WTC11 (cell line): ENCODE measurements around the gene LIMS4. TPM values are rescaled to one million over a fixed set of nuclear protein-coding genes. Genes with fewer than 3 reads are reported as not detected.
"Not testable (repeated sequence)": the region's sequence is repeated elsewhere in the genome, so short reads cannot be mapped to it uniquely, and the experiment has no call there.

Source experiments
- ATAC-seq: fragments of 200-7000 bp; cut with Tn5 transposase; 2 replicates; pipeline ENCODE4 v1.10.0; 2021; ENCODE audit warnings: mild to moderate bottlenecking, moderate library complexity
- CTCF ChIA-PET: fragments of 300-600 bp; sonication (Branson Sonifier 250); formaldehyde crosslinking; loops from one replicate; lab custom pipeline; 2021; ENCODE audit warnings: antibody characterized with exemption; lab: Charles Lee
- POLR2A ChIA-PET: fragments of 350-600 bp; sonication (Branson Sonifier 250); formaldehyde crosslinking; loops from one replicate; lab custom pipeline; 2021; ENCODE audit warnings: antibody characterized with exemption; lab: Charles Lee
- DNase-seq: peaks from one replicate; pipeline ENCODE4 v3.0.0; 2021; ENCODE audit warnings: low spot score
- H3K27ac Mint-ChIP-seq: 2 replicates; pipeline ENCODE4 v1.8.0; 2021; ENCODE audit warnings: mixed read lengths
- H3K27me3 Mint-ChIP-seq: 2 replicates; pipeline ENCODE4 v1.8.0; 2021; ENCODE audit warnings: low read depth, mild to moderate bottlenecking, moderate library complexity, mixed read lengths
- H3K36me3 Mint-ChIP-seq: 2 replicates; pipeline ENCODE4 v1.8.0; 2021; ENCODE audit warnings: mixed read lengths
- H3K4me1 Mint-ChIP-seq: 2 replicates; pipeline ENCODE4 v1.8.0; 2022; ENCODE audit warnings: mixed read lengths
- H3K4me3 Mint-ChIP-seq: 2 replicates; pipeline ENCODE4 v1.8.0; 2021; ENCODE audit warnings: mild to moderate bottlenecking, moderate library complexity, mixed read lengths
- H3K9me3 Mint-ChIP-seq: 2 replicates; pipeline ENCODE4 v1.8.0; 2021; ENCODE audit warnings: mixed read lengths
- total RNA-seq: library from RNA; stranded (reverse); gene quantifications from 3 replicates; pipeline ENCODE4 v1.2.3, GENCODE V29; 2021

Gene LIMS4
- total RNA-seq, 1 experiment from 2014 or later, result not detected

DNA sequence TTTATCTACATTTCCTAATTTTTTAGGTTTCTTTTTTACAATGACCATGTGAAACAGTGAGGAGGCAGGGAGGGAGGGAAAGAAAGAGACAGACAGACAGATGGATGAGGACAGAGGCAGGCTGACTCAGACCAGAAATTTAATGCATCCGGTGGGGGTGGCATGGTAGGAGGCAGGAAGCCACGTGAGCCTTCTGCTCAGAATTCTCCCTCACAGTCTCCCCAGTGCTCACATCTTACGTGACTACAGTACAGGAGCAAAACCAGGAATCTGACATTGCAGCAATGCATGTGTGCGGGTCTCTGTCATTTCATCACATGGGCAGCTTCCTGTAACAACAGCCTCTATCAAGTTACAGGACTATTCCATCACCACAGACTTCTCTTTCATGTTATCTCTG is 2.3 kb upstream of the LIMS4 start:
- DNase-seq, H3K36me3 Mint-ChIP-seq, POLR2A ChIA-PET, H3K4me1 Mint-ChIP-seq, ATAC-seq, H3K27me3 Mint-ChIP-seq, H3K9me3 Mint-ChIP-seq, H3K27ac Mint-ChIP-seq, CTCF ChIA-PET, H3K4me3 Mint-ChIP-seq: not testable (repeated sequence)

DNA sequence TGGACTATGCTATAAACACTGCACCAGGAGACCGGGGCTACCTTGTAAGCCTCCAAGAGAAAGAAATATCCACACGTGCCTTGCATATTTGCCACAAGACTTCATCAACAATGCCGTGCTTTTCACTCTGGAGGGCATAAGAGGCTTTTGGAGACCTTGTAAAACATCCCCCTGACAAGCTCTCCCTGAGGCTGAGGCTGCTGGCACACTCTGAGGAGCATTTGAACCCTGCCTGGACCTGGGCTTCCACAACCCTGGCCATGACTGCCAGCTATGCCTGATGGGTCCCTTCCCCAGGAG is 393 bp upstream of the LIMS4 start:
- H3K9me3 Mint-ChIP-seq, DNase-seq, H3K27ac Mint-ChIP-seq, H3K4me3 Mint-ChIP-seq, H3K36me3 Mint-ChIP-seq, H3K4me1 Mint-ChIP-seq, POLR2A ChIA-PET, CTCF ChIA-PET, H3K27me3 Mint-ChIP-seq: not testable (repeated sequence)
- peak; percentile 21 for ATAC-seq

DNA sequence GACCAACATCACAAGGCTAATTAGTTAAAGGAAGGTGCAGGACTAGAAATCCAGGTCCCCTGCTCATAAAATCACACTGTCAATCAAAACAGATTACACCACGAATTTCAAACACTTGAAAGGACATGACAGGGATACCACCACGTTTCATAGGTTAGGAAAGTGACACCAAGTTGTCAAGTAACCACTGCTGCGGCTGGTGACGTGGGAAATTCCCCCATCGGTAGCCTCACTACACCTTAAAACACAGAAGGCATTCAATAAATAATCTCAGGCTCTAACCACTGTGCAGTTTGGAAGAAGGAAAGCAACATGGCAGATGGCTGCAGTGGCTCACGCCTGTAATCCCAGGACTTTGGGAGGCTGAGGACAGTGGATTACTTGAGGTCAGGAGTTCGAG is 3.7 kb downstream of the LIMS4 start:
- H3K4me3 Mint-ChIP-seq, H3K9me3 Mint-ChIP-seq, POLR2A ChIA-PET, CTCF ChIA-PET, DNase-seq, ATAC-seq, H3K4me1 Mint-ChIP-seq, H3K36me3 Mint-ChIP-seq, H3K27me3 Mint-ChIP-seq, H3K27ac Mint-ChIP-seq: not testable (repeated sequence)

DNA sequence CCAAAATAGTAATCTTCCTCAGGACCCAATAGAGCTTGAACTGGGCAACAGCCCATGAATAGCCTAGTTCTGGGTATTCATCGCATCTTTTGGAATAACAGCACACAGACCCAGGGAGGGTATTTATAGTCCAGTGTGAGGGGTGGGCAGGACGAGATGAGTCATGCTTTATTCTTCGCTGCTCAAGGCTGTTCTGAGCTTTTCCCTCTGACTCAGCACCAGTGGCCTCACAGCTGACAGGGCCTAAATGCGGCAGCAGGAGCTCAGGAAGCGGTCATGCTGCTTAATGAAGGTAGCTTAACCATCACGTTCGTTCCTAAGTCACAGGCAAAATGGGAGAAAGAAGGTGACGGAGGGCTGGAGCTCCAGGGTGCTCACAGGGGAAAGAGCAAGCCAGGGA is 7.3 kb downstream of the LIMS4 start:
- H3K27me3 Mint-ChIP-seq, H3K4me3 Mint-ChIP-seq, DNase-seq, CTCF ChIA-PET, H3K36me3 Mint-ChIP-seq, H3K27ac Mint-ChIP-seq, H3K9me3 Mint-ChIP-seq, POLR2A ChIA-PET, H3K4me1 Mint-ChIP-seq: not testable (repeated sequence)
- peak; percentile 81 for ATAC-seq

DNA sequence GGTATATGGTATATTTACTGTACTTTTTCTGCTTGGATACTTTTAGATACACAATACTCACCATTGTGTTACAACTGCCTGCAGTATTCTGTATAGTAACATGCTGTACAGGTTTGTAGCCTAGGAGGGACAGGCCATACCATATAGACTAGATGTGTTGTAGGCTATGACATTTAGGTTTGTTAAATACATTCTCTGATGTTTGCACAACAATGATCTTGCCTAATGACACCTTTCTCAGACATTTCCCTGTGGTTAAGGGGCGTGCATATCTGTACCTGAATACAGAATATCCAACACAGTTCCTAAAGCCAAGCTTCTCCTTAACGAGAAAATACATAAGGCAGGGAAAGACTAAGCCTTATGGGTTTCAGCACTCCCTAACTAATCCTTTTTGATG is 10.2 kb downstream of the LIMS4 start:
- POLR2A ChIA-PET, H3K27me3 Mint-ChIP-seq, H3K9me3 Mint-ChIP-seq, DNase-seq, H3K27ac Mint-ChIP-seq, ATAC-seq, CTCF ChIA-PET, H3K4me1 Mint-ChIP-seq, H3K36me3 Mint-ChIP-seq, H3K4me3 Mint-ChIP-seq: not testable (repeated sequence)

DNA sequence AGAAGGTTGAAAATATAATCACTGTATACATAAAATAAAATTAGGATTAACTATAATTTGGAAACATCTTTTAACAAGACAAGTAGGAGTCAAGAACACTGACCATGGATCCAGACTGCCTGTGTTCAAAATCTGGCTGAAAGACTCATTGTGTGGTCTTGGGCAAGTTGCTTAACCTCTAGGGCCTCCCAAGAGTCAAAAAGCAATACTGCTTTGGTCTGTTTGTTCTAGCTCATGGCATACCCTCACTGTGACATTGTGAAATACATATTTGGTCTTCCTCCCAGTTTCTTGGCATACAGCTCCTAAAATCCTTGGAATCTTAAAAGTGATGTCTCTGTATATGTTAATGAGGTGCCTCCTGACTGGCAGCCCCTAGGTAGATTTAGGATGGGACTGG is 12.3 kb downstream of the LIMS4 start:
- DNase-seq, CTCF ChIA-PET, H3K4me1 Mint-ChIP-seq, POLR2A ChIA-PET, ATAC-seq, H3K9me3 Mint-ChIP-seq, H3K36me3 Mint-ChIP-seq, H3K27ac Mint-ChIP-seq, H3K27me3 Mint-ChIP-seq, H3K4me3 Mint-ChIP-seq: not testable (repeated sequence)

DNA sequence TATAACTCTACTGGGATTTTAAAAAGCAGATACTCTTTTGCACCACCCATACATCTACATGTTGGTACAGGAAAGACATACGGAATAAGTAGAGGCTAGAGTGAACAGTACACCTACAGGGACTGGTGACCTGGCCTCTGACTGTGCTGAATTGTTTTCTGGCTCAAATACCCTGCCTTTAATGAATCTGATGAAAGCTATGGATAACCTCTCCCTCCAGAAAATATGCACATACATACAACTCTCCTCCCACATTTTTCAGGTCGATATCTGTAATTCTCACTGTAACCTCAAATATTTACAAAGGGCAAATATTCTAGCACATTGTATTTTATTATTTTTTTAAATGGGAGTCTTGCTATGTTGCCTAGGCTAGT is 15.4 kb downstream of the LIMS4 start:
- POLR2A ChIA-PET, H3K4me3 Mint-ChIP-seq, H3K4me1 Mint-ChIP-seq, H3K27me3 Mint-ChIP-seq, ATAC-seq, H3K36me3 Mint-ChIP-seq, CTCF ChIA-PET, DNase-seq, H3K27ac Mint-ChIP-seq, H3K9me3 Mint-ChIP-seq: not testable (repeated sequence)

DNA sequence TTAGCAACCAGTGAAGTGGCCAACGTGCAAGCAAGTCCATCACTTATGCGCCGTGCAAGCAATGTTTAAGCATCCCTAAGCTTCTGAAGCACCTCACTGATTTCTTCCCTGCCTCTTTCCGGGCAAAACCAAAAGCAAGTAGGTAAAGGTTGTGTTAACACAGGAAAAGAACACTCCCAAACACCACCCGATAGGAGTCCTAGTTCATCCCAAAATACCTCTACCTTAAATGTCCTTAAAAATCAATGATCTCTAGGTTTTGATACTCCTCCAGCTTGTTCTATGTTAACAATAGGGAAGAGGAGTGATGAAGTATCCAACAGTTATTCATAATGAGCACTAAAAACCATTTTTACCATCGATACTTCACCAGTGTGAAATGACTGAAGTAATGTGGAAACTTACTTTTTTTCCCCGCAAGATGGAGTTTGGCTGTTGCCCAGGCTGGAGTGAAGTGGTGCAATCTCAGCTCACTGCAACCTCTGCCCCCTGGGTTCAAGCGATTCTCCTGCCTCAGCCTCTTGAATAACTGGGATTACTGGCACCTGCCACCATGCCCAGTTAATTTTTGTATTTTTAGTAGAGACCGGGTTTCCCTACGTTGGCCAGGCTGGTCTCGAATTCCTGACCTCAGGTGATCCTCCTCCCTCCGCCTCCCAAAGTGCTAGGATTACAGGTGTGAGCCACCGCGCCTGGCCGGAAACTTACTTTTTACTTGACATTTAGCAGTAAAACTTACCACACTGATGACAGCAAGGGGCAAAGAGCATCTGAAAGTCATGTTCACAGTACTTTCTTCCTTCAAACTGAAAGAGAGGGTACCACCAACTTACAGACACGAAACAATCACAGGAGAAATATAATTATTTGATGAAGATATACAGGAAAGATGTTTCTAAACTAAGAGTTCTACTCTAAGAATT is 16.1 kb downstream of the LIMS4 start:
- POLR2A ChIA-PET, DNase-seq, H3K4me1 Mint-ChIP-seq, H3K27me3 Mint-ChIP-seq, ATAC-seq, CTCF ChIA-PET, H3K4me3 Mint-ChIP-seq, H3K9me3 Mint-ChIP-seq, H3K36me3 Mint-ChIP-seq, H3K27ac Mint-ChIP-seq: not testable (repeated sequence)

DNA sequence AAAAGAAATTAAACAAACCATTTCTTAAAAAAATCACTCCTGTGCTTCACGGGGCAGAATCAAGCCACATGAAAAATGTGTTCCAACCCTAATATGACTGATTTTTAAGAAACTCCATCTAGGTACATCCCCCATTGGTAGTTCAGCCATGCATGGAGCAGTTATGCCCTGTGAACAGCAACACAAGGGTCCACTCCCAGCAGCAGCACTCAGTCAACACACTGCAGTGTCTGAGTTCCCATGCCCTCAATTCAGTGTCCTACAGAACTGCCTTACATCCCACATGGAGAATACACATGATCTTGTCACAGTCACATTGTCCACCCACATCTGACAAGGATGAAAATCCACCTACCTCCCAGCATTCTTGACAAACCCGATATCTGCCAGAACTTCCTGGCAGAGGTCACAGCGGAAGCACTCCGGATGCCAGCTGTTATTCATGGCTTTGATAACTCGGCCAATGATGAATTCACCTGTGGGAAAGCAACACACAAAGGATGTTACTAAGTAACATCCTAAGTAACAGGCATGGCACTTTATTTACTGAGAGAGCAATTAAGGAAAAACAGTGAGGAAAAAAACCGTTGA is 17.4 kb downstream of the LIMS4 start:
- POLR2A ChIA-PET, H3K9me3 Mint-ChIP-seq, CTCF ChIA-PET, ATAC-seq, H3K27ac Mint-ChIP-seq, H3K4me3 Mint-ChIP-seq, H3K4me1 Mint-ChIP-seq, H3K27me3 Mint-ChIP-seq, DNase-seq, H3K36me3 Mint-ChIP-seq: not testable (repeated sequence)

DNA sequence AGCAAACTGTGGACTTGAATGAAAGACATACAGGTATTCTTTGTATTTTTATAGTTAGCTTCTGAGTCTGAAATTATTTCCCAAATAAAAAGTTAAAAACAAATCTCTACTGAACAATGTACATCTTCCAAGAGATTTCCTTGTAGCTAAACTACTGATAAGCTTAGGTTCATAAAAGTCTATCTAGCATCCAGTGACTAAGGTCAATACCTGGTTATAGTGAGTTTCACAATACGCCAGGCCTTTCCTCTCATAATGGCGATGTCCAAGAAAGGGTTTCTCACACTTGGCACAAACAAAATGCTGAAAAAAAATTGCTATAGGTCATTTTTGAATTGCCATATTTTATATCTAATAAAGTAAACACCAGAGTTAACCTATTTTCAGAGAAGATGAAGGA is 21.7 kb downstream of the LIMS4 start:
- H3K27me3 Mint-ChIP-seq, ATAC-seq, H3K4me3 Mint-ChIP-seq, POLR2A ChIA-PET, CTCF ChIA-PET, DNase-seq, H3K36me3 Mint-ChIP-seq, H3K9me3 Mint-ChIP-seq, H3K4me1 Mint-ChIP-seq, H3K27ac Mint-ChIP-seq: not testable (repeated sequence)

DNA sequence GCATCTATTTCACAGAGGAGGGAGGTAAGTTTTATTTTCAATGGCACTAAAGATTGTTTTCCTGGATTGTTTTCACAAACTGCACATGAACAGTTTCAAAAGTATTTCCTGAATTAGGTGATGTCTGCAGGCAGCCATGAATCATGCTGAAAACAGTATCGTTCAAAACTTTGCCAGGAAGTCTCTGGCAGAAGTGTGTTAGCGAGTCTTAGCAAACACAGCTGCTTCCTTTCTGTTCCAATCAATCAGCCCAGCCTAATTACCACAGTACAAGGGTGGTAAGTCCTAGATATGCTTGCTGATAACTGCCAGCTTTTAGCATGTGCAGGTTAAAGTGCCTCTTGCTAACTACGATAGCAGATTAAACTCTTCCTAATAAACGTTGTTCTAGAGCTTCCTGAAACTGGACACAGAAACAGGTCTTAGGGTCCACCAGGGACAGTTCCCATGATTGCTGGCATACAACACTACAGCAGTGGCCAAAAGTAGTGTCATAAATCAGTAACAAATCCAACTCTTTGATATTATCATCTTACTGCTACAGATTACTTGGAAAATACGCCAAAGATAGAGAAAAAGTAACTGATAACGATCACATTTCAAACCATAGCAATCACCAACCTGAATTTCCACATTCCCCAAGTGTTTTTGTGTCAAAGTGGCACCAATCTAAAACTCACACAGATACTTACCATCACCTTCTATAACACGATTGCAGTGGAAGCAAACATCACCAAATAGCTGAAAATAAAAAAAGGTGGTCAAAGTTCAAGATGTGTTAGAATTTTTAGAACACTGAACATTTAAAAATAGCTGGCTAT is 23.3 kb downstream of the LIMS4 start:
- H3K9me3 Mint-ChIP-seq, H3K27ac Mint-ChIP-seq, H3K27me3 Mint-ChIP-seq, ATAC-seq, POLR2A ChIA-PET, CTCF ChIA-PET, H3K4me3 Mint-ChIP-seq, H3K4me1 Mint-ChIP-seq, DNase-seq, H3K36me3 Mint-ChIP-seq: not testable (repeated sequence)

DNA sequence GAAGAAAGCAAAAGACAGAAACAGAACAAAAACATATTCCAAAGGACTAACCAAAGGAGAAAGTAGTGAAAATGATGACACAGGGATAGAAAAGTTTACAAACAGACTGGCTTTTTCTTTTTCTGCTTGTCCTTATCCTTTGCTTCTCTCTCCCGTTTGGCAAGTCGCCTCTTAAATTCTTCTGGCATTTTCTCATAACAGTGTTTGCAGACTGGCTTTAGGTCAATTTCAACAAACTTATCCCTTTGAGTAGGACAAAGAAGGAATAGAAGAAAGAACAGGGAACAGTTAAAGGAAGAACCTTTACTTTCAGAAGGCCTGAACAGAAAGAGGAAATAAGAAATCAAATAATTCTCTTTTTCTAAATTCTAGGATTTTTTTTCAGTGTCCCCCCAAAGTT is 26.0 kb downstream of the LIMS4 start:
- CTCF ChIA-PET, H3K4me1 Mint-ChIP-seq, H3K4me3 Mint-ChIP-seq, ATAC-seq, DNase-seq, H3K27me3 Mint-ChIP-seq, H3K9me3 Mint-ChIP-seq, H3K27ac Mint-ChIP-seq, H3K36me3 Mint-ChIP-seq, POLR2A ChIA-PET: not testable (repeated sequence)
